ENCODE results near the gene RALGDS.
"Not testable (repeated sequence)": the region's sequence is repeated elsewhere in the genome, so short reads cannot be mapped to it uniquely, and the experiment has no call there.

The RALGDS gene

DNA sequence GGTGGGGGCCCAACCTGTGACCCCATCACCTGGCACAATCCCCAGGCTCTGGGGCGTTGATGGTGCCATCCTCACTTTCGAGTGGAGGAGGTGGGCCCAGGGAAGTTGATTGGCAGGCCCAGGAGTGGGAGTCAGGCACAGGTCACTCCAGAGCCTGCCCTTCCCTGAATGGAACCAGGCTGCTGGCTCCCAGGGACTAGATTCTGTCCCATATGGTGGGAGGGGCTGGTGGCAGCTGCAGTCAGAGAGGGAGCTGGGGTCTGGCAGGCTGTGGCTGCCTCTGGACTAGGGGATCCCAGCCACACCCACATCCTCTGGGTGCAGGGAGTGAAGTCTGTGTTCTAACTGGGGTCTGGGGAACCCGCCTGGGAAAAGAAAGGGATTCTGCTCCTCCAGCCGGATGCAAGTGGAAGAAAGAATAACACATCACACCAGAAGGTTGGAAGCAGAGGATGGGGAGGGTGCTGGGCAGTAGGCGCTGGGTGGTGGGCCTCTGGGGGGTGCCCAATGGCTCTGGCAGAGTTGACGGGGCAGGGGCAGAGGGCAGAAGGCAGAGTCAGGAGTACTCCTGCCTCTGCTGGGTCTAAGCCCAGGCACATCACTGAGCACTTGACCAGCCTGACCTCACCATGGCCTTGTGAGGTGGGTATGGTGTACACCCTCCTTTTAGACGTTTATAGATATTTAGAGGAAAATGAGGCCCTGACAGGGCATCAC, 33.5 kb downstream of the RALGDS start:
- H3K36me3 Mint-ChIP-seq (ENCODE audit: low read depth) = no peaks in the 10 kb centered on the region
- H3K4me1 Mint-ChIP-seq (ENCODE audit: low read depth) = no peaks in the 10 kb centered on the region
- no peak overlapping the region for H3K27ac Mint-ChIP-seq
- H3K4me3 Mint-ChIP-seq = no peak overlapping the region
- DNase-seq = no peak
- H3K27me3 Mint-ChIP-seq = no peaks in the 10 kb centered on the region
- no peaks in the 10 kb centered on the region for H3K9me3 Mint-ChIP-seq

DNA sequence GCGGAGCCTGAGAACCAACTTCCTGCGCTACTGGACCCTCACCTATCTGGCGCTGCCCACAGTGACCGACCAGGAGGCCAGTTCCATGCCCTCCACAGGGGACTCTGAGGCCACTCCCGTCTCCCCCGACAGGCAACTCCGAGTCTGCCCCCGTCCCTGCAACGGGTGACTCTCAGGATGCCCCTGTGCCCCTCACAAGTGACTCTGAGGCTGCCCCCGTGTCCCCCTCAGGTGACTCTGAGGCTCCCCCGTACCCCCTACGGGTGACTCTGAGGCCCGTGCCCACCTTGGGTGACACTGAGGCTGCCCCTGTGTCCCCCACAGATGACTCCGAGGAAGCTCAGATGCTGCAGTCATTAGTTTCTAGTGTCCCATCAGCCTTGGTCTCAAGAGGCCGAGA, 34.1 kb downstream of the RALGDS start:
- Mint-ChIP-seq H3K27me3 (peaks cover under 1% of the 10 kb centered on the region), H3K27ac (no peak overlapping the region), H3K36me3 (ENCODE audit: low read depth) (no peaks in the 10 kb centered on the region), H3K4me3 (no peak overlapping the region), H3K9me3 (no peaks in the 10 kb centered on the region), H3K4me1 (ENCODE audit: low read depth) (no peaks in the 10 kb centered on the region)
- DNase-seq = no peak

DNA sequence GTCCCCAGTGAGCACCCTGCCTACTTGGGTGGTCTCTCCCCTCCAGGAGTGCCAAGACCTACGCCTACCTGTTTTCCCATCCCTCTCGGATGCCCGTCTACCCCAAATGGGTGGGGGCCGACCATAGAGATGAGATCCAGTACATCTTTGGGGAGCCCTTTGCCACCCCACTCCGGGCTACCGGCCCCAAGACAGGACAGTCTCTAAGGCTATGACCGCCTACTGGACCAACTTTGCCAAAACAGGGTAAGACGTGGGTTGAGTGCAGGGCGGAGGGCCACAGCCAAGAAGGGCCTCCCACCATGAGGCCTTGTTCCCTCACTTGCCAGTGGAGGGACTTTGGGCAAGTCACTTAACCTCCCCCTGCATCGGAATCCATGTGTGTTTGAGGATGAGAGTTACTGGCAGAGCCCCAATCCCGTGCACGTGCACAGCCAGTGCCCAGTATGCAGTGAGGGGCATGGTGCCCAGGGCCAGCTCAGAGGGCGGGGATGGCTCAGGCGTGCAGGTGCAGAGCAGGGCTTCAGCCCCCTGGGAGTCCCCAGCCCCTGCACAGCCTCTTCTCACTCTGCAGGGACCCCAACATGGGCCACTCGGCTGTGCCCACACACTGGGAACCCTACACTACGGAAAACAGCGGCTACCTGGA, 34.7 kb downstream of the RALGDS start:
- H3K27me3 Mint-ChIP-seq; H3K27ac Mint-ChIP-seq; DNase-seq; H3K4me1 Mint-ChIP-seq (ENCODE audit: low read depth); H3K9me3 Mint-ChIP-seq; H3K36me3 Mint-ChIP-seq (ENCODE audit: low read depth); H3K4me3 Mint-ChIP-seq: not testable (repeated sequence)

DNA sequence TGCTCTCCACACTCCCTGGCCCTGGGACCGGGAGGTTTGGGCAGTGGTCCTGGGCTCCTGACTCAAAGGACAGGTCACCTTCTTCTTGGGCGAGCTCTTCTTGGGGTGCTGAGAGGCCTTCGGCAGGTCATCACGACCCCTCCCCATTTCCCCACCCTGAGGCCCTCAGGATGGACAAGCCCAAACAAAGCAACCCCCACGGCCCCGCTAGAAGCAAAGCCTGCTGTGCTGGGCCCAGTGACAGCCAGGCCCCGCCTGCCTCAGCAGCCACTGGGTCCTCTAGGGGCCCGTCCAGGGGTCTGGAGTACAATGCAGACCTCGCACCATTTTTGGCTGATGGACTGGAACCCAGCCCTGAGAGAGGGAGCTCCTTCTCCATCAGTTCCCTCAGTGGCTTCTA, 37.4 kb downstream of the RALGDS start:
- not testable (repeated sequence) for H3K4me1 Mint-ChIP-seq (ENCODE audit: low read depth); H3K36me3 Mint-ChIP-seq (ENCODE audit: low read depth); H3K27ac Mint-ChIP-seq; H3K27me3 Mint-ChIP-seq; H3K4me3 Mint-ChIP-seq; H3K9me3 Mint-ChIP-seq; DNase-seq

DNA sequence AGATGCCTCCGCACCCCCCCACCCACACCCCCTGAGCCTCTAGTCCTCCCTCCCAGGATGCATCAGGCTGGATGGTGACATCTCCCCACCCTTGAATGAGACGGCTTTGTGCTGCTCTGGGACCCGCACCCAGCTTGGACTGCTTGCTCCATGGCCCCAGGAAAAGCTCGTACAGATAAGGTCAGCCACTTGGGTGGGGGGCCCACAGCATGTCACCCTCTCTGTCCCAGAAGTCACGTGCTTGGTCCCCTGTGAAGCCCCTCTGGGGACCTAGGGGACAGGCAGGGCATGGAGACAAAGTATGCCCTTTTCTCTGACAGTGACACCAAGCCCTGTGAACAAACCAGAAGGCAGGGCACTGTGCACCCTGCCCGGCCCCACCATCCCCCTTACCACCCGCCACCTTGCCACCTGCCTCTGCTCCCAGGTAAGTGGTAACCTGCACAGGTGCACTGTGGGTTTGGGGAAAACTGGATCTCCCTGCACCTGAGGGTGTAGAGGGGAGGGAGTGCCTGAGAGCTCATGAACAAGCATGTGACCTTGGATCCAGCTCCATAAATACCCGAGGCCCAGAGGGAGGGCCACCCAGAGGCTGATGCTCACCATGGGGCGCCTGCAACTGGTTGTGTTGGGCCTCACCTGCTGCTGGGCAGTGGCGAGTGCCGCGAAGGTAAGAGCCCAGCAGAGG, 38.9 kb downstream of the RALGDS start:
- not testable (repeated sequence) for H3K4me3 Mint-ChIP-seq; H3K36me3 Mint-ChIP-seq (ENCODE audit: low read depth); H3K9me3 Mint-ChIP-seq; H3K27ac Mint-ChIP-seq; DNase-seq; H3K27me3 Mint-ChIP-seq; H3K4me1 Mint-ChIP-seq (ENCODE audit: low read depth)

DNA sequence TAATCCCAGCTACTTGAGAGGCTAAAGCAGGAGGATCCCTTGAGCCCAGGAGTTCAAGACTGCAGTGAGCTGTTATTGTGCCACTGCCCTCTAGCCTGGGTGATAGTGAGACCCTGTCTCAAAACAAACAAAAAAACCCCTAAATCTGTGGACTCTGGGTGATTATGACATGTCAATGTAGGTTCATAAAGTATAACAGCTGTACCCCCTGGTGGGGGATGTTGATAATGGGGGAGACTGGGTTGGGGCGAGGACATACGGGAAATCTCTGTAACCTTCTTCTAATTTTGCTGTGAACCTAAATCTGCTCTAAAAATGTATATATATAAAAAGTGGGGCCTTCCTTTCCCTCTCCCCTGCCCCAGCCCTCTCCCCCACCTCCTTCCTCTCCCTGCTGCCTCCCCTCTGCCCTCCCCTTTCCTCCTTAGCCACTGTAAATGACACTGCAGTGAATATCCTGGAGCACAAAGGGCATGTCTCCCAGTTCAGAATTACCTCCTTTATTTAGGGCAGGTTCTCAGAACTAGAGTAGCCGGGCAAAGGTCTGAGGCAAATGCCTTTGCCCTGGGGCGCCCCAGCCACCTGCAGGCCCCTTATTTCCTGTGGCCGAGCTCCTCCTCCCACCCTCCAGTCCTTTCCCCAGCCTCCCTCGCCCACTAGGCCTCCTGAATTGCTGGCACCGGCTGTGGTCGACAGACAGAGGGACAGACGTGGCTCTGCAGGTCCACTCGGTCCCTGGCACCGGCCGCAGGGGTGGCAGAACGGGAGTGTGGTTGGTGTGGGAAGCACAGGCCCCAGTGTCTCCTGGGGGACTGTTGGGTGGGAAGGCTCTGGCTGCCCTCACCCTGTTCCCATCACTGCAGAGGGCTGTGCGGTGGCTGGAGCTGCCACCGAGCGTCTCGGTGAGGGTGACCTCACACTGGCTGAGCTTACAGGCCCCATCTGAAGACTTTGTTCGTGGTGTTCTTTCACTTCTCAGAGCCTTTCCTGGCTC, 40.0 kb downstream of the RALGDS start:
- H3K36me3 Mint-ChIP-seq (ENCODE audit: low read depth); H3K4me3 Mint-ChIP-seq; H3K4me1 Mint-ChIP-seq (ENCODE audit: low read depth); DNase-seq; H3K27ac Mint-ChIP-seq; H3K27me3 Mint-ChIP-seq; H3K9me3 Mint-ChIP-seq: not testable (repeated sequence)

DNA sequence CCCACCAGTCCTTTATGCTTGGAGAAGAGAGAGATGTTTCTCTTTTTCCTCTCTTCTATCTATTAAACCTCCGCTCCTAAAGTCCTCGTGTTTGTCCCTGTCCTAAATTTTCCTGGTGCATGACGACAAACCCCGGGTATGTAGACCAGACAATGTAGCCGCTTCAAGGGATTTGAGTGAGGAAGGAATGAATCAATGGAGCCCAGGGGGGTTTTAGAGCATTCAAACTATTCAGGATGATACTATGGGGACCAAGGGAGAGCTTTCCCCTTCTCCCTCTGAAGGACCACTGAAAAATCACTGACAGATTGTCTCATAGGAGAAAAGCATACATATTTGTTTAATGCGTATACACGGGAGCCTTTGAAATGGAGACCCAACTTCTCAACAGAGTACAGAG, 40.9 kb downstream of the RALGDS start:
- no peak for DNase-seq
- H3K36me3 Mint-ChIP-seq (ENCODE audit: low read depth) = no peaks in the 10 kb centered on the region
- H3K9me3 Mint-ChIP-seq = no peaks in the 10 kb centered on the region
- no peak overlapping the region for H3K27ac Mint-ChIP-seq
- no peaks in the 10 kb centered on the region for H3K4me1 Mint-ChIP-seq (ENCODE audit: low read depth)
- no peak overlapping the region for H3K4me3 Mint-ChIP-seq
- H3K27me3 Mint-ChIP-seq = peaks cover 5% of the 10 kb centered on the region

DNA sequence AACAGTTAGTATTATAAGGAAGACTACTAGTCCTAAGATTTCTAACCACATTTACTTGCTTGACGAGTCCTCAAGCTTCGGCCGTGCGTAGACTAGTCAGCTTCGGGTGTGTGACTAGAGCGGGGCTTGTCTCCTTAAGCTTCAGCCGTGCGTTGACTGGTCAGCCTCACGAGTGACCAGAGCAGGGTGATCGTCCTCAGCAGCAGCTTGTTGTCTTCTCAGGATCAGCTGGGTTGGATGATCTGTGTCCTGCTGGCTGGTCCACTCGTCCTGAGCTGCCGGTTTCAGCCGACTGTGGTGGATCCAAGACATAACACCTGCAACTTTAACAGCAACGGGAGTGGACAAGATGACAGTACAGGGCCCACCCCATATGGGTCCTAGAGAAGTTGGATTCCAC, 42.6 kb downstream of the RALGDS start:
- H3K4me1 Mint-ChIP-seq (ENCODE audit: low read depth) = no peaks in the 10 kb centered on the region
- no peak for DNase-seq
- no peaks in the 10 kb centered on the region for H3K36me3 Mint-ChIP-seq (ENCODE audit: low read depth)
- no peak overlapping the region for H3K27ac Mint-ChIP-seq
- H3K4me3 Mint-ChIP-seq = no peak overlapping the region
- H3K27me3 Mint-ChIP-seq = peaks cover 5% of the 10 kb centered on the region
- H3K9me3 Mint-ChIP-seq = no peaks in the 10 kb centered on the region

DNA sequence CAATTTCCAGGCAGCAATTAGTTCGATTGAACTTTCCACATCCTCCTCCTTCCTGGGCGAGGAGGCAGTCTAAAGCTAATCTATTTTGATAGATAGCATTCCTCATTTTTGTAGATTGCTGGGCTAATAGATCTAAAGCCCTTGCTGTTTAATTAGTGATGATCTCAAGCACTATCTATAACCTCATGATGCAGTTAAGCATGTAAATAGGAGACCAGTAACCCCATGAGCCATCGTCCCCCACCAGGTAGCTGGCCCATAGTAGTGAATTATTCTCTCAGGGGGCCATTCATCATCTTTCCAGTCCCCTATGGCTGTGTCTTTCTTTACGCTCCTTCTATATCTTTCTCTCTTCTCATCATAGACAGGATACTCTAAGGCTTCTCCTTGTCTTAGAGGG, 44.3 kb downstream of the RALGDS start:
- DNase-seq = no peak

DNA sequence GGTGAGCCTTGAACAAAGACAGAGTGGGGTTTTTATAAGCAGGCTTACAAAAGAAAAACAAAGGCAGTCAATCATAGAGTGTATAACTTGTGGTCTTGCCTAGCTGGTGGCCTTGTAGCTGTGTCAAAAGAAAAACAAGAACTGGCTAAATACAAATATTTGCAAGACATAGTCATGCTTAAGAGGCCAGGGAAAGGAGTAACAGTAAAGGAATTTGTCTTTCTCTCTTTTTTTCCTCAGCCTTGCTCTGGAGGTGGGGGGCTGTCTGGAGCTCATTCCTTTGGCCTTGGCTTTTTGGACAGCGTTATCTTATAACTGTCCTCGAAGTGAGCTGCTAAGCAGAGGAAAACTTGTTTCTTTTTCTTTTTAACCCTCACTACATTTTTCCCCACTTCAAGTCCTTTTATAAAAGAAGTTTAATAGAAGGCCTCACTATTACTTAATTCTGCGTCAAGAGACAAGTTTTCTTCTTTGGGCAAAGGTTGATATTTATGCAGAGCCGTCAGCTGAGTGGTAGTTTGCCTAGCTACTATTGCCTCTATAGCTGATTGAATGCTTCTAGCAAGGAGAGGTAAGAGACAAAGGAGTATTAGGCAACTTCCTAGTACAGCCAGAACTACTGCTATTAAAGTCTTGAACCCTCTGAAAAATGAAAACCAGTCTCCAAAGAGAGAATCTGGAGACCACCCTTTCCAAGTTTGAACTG, 45.0 kb downstream of the RALGDS start:
- Mint-ChIP-seq H3K4me1 (ENCODE audit: low read depth) (no peaks in the 10 kb centered on the region), H3K9me3 (no peaks in the 10 kb centered on the region)
- no peak for DNase-seq

More for the DNA sequence above, 44.3 kb downstream of the RALGDS start:
- Mint-ChIP-seq H3K27ac (no peak overlapping the region), H3K4me3 (no peak overlapping the region), H3K4me1 (ENCODE audit: low read depth) (no peaks in the 10 kb centered on the region), H3K36me3 (ENCODE audit: low read depth) (peaks cover 3% of the 10 kb centered on the region), H3K27me3 (peaks cover 2% of the 10 kb centered on the region), H3K9me3 (no peaks in the 10 kb centered on the region)

DNA sequence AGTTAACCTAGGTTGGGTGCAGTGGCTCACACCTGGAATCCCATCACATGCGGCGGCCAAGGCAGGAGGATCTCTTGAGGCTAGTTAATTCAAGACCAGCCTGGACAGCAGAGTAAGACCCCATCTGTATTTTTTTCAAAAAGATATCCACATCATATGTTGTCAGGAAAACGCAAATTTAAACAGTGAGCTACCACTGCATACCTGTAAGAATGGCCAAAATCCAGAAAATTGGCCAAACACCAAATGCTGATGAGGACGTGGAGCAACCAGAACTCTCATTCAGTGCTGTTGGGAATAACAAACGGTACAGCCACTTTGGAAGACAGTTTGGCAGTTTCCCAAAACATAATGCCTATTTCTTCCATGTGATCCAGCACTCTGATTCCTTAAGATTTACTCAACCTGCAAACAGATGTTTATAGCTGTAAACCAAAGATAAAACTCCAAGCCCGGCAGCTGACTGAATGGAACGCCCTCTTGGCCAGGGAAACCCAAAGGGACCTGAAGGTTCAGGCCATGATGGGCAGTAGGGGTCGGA, 46.9 kb downstream of the RALGDS start:
- Mint-ChIP-seq H3K27ac (no peak overlapping the region), H3K4me1 (ENCODE audit: low read depth) (no peaks in the 10 kb centered on the region), H3K4me3 (no peak overlapping the region), H3K9me3 (no peaks in the 10 kb centered on the region), H3K36me3 (ENCODE audit: low read depth) (peaks cover 3% of the 10 kb centered on the region), H3K27me3 (no peaks in the 10 kb centered on the region)
- DNase-seq = no peak

More for the DNA sequence above, 45.0 kb downstream of the RALGDS start:
- Mint-ChIP-seq H3K4me3 (no peak overlapping the region), H3K27ac (no peak overlapping the region), H3K27me3 (no peaks in the 10 kb centered on the region), H3K36me3 (ENCODE audit: low read depth) (peaks cover 3% of the 10 kb centered on the region)

DNA sequence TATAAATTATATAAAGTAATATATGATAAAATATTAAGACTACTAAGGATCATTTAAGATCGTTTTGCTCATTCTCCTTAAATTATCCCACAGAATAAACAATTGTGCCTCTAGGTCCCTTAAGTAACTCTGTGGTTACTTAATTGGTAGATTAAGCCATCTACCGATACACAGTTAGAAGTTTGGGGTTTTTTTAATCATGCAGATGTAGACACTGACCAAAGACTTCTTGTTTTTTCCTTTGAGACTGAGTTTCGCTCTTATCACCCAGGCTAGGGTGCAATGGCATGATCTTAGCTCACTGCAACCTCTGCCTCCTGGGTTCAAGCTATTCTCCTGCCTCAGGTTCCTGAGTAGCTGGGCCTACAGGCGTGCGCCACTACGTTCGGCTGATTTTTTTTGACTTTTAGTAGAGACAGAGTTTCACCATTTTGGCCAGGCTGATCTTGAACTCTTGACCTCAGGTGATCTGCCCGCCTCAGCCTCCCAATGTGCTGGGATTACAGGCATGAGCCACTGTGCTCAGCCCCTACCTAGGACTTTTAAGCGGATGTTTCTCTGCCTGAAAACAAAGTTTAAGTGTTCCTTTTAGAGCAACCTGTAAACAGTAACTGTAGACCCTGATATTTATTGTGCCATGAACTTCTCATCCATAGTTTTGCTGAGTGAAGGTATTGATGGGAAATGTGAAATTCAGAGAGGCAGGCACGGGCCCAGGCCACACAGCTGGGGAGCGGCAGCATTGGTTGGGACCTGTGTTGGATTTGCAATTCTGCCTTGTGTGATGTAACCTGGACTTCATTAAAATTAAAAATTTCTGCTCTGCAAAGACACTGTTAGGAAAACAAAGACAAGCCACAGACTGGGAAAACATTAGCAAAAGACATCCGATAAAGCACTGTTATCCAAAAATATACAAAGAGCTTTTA, 47.7 kb downstream of the RALGDS start:
- H3K27ac Mint-ChIP-seq = no peak overlapping the region
- no peaks in the 10 kb centered on the region for H3K27me3 Mint-ChIP-seq
- no peaks in the 10 kb centered on the region for H3K9me3 Mint-ChIP-seq
- no peaks in the 10 kb centered on the region for H3K4me1 Mint-ChIP-seq (ENCODE audit: low read depth)
- H3K36me3 Mint-ChIP-seq (ENCODE audit: low read depth) = peaks cover 3% of the 10 kb centered on the region
- no peak overlapping the region for H3K4me3 Mint-ChIP-seq
- DNase-seq = no peak

DNA sequence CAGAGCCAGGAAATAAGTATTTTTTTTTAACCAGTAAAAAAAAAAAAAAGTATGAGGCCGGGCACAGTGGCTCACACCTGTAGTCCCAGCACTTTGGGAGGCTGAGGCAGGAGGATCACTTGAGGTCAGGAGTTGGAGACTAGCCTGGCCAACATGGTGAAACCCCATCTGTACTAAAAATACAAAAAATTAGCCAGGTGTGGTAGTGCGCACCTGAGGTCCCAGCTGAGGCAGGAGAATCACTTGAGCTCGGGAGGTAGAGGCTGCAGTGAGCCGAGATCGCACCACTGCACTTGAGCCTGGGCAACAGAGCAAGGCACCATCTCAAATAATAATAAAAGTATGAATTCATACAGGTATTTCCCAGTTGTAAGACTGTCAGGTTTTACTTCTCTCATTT, 48.8 kb downstream of the RALGDS start:
- not testable (repeated sequence) for DNase-seq; H3K27ac Mint-ChIP-seq; H3K4me3 Mint-ChIP-seq; H3K27me3 Mint-ChIP-seq; H3K9me3 Mint-ChIP-seq; H3K36me3 Mint-ChIP-seq (ENCODE audit: low read depth); H3K4me1 Mint-ChIP-seq (ENCODE audit: low read depth)

Data from activated T-cell treated with anti-CD3 and anti-CD28 coated beads, Interleukin-2, amount 50 U/mL, for 24 hours (primary cell).